Adipocyte (in vitro differentiated cells): ENCODE measurements around the gene UACA.

ENCODE experiments used
- DNase-seq: peaks from one replicate; pipeline ENCODE4 v3.0.0-alpha.2; 2015; ENCODE audit warnings: low read depth
- H3K27me3 ChIP-seq: replicated peaks from 2 replicates; pipeline ENCODE4 v1.7.0; 2013; ENCODE audit warnings: mild to moderate bottlenecking, low read length, moderate library complexity; ENCODE audit not compliant: control insufficient read depth, insufficient read depth
- H3K36me3 ChIP-seq: 2 replicates; pipeline ENCODE4 v1.7.0; 2013; ENCODE audit warnings: low read length, mild to moderate bottlenecking, moderate library complexity; ENCODE audit not compliant: control insufficient read depth, insufficient read depth, severe bottlenecking
- H3K4me1 ChIP-seq: 2 replicates; pipeline ENCODE4 v1.7.0; 2013; ENCODE audit warnings: mild to moderate bottlenecking, low read length, moderate library complexity; ENCODE audit not compliant: control insufficient read depth, insufficient read depth
- H3K4me3 ChIP-seq: 2 replicates; pipeline ENCODE4 v1.7.0; 2013; ENCODE audit warnings: mild to moderate bottlenecking, low read length, moderate library complexity
- H3K9ac ChIP-seq: 2 replicates; pipeline ENCODE4 v1.7.0; 2013; ENCODE audit warnings: mild to moderate bottlenecking, low read length, moderate library complexity
- H3K9me3 ChIP-seq: 2 replicates; pipeline ENCODE4 v1.7.0; 2013; ENCODE audit warnings: mild to moderate bottlenecking, low read length, moderate library complexity; ENCODE audit not compliant: control insufficient read depth

UACA gene

DNA sequence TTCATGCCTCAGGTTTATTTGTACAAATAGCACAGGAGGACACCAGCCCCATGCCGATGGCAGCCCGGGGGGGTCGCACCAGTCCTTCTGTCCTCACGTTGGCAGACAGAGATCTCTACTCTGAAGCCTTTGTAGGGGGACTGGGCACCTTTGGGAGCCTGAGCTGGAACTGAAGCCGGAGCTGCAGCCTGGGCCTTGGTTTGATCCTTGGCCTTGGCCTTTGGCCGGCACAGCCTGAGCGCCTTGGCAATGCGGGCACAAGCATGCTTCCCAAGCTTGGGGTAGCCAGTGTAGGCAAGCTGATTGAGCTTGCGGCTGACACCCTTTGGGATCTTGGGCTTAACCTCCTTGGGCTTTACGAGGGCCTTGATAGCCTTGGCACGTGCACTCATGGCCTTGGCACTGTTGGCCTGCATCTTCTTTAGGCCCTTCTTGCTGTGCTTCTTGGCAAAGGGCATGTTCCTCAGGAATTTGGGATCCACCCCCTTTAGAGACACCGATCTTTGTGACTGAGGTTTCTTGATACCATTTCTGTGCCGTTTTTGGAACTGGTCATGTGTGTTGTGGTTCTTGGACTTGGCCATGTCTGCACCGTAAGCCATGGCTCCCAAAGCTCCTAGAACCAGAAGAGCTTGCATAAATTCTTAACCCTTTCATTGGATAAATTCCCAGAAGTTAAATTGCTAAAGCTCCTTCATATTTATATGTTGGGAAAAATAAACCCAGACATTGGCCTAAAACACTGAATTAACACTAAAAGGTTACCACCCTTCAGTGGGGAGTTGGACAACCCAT is 33.4 kb upstream of the UACA start:
- H3K4me3 ChIP-seq = no peak overlapping the region
- no peak overlapping the region for H3K9ac ChIP-seq
- H3K4me1 ChIP-seq = peaks cover 66% of the 10 kb centered on the region
- DNase-seq = no peak
- no peaks in the 10 kb centered on the region for H3K9me3 ChIP-seq
- no peaks in the 10 kb centered on the region for H3K36me3 ChIP-seq
- H3K27me3 ChIP-seq = no peaks in the 10 kb centered on the region

DNA sequence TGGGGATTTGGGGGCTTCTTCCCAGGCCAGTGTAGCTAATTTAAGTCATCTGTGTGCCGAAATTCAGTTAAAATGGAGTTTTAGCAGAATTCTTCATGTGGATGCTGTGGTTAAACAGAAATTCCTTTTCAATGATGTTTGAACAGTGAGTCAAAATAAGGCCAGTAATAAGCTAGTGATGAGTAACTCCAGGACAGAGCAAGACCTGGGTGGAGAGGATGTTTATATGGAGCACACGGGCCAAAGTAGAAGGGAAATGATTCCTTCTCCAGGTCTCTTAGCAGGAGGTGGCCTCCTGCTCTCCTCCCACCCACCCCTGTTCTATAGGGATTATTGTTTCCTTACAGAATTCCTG is 31.9 kb upstream of the UACA start:
- Histone ChIP-seq H3K36me3 (no peaks in the 10 kb centered on the region), H3K4me3 (peak overlapping the region; percentile 61), H3K27me3 (no peaks in the 10 kb centered on the region), H3K9me3 (no peaks in the 10 kb centered on the region), H3K9ac (peak overlapping the region; percentile 83), H3K4me1 (peaks cover 58% of the 10 kb centered on the region)
- DNase-seq = peak; percentile 93

DNA sequence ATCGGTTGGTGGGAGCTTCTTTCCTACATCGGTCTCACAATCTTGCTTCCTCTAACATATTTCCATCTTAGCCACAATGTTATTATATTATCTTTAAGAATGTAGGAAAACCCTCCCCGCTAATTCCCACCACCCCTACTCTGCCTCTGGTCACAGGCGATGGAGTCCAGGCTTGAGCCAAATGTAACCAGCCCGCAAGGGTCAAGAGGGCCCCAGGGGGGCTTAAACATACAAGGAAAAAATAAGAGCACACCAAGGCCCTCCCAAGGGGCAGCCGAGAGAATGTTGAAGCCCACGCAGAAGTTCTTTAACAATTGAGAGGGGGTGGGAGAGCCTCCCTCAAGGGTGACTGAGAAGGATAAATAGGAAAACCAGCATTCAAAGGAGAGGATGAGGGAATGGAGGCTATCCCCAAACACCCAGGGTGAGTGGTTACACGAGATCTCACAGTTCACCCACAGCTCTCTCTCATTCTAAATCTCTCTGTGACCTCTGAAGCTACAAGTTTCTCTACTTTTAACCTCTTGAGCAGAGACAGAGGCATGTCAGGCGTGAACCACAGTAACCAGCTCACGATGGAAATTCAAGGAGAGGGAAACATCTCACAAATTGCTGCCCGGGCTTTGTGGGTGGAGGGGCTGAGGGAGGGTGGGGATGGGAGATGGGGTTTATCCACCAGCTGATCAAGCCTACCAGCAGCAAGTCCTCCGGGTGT is 31.4 kb upstream of the UACA start:
- no peaks in the 10 kb centered on the region for H3K9me3 ChIP-seq
- peak; percentile 63 for DNase-seq
- H3K36me3 ChIP-seq = no peaks in the 10 kb centered on the region
- peak overlapping the region; percentile 61 for H3K4me3 ChIP-seq
- H3K4me1 ChIP-seq = peaks cover 55% of the 10 kb centered on the region
- no peaks in the 10 kb centered on the region for H3K27me3 ChIP-seq
- H3K9ac ChIP-seq = peak overlapping the region; percentile 83

DNA sequence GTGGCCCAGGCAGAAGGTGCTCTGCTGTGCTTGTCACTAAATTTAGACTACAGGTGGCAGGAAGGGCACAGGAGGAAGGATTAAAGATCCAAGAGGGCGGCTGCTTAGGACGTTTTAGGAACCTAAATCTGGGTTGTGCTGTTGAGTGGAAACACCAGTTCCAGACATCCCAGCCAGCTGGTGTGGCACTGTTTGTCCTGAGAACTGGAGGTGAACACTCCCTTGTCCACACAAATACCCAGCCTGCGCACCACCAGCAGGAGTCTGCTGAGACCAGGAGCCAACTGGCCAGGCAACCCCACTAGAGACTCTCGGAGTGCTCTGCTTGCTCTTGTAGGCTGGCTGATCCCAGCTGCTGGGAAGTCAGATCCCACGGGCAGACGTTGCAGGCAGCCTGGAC is 30.3 kb upstream of the UACA start:
- no peak overlapping the region for H3K4me3 ChIP-seq
- H3K27me3 ChIP-seq = no peaks in the 10 kb centered on the region
- peak overlapping the region; percentile 83 for H3K9ac ChIP-seq
- no peaks in the 10 kb centered on the region for H3K9me3 ChIP-seq
- H3K36me3 ChIP-seq = no peaks in the 10 kb centered on the region
- H3K4me1 ChIP-seq = peaks cover 45% of the 10 kb centered on the region
- no peak for DNase-seq

DNA sequence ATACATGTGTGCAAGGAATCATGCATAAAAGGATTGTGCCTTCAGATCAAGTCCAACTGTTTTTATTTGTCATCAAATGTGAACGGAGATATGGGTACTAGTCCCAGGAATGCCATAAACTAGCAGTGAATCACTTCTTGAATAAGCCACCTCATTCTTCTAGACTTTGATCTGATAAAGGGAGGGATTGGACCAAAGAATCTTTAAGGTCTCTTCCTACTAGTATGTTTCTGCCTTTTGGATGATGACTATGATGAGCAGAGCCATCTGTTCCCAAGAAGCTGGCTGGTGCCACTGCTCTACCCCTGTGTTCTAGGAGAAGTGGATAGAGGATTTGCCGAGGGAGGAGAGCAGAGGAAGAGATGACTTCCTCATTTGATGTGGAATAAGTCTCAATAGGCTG is 28.8 kb upstream of the UACA start:
- Histone ChIP-seq H3K9me3 (no peaks in the 10 kb centered on the region), H3K9ac (no peak overlapping the region), H3K4me3 (no peak overlapping the region), H3K36me3 (no peaks in the 10 kb centered on the region), H3K4me1 (peaks cover 50% of the 10 kb centered on the region), H3K27me3 (no peaks in the 10 kb centered on the region)
- peak; percentile 73 for DNase-seq

DNA sequence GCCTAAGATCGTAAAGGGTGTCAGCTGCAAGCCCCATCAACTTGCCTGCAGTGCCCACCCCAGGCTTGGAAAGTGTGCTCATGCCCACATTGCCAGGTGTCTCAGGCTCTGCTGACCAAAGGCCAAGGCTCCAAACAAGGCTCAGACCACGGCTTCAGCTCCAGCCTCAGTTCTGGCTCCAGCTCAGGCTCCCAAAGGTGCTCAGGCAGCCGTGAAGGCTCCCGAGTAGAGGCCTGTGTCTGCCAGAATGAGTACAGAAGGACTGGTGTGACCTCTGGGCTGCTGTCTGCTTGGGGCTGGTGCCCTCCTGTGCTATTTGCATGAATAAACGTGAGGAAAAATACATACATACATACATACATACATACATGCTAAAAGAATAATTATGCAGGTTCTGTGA is 27.9 kb upstream of the UACA start:
- DNase-seq = no peak

DNA sequence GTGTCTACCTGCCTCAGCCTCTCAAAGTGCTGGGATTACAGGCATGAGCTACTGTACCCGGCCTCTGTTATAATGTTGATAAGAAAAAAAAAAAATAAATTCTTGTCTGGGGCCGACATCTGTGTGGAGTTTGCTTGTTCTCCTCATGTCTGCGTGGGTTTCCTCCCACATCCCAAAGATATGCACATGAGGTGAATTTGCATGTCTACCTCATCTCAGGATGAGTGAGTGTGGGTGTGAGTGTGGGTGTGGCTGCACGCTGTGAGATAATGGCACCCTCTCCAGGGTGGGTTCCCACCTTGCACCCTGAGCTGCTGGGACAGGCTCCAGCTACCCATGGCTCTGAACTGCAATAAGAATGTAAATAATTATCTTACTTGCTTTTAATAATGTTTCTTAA is 25.9 kb upstream of the UACA start:
- Histone ChIP-seq H3K36me3 (no peaks in the 10 kb centered on the region), H3K9ac (no peak overlapping the region), H3K27me3 (no peaks in the 10 kb centered on the region), H3K4me1 (peaks cover 30% of the 10 kb centered on the region), H3K4me3 (no peak overlapping the region), H3K9me3 (no peaks in the 10 kb centered on the region)
- no peak for DNase-seq

More for the DNA sequence above, 27.9 kb upstream of the UACA start:
- Histone ChIP-seq H3K4me1 (peaks cover 46% of the 10 kb centered on the region), H3K36me3 (no peaks in the 10 kb centered on the region), H3K27me3 (no peaks in the 10 kb centered on the region), H3K4me3 (no peak overlapping the region), H3K9me3 (no peaks in the 10 kb centered on the region), H3K9ac (no peak overlapping the region)

DNA sequence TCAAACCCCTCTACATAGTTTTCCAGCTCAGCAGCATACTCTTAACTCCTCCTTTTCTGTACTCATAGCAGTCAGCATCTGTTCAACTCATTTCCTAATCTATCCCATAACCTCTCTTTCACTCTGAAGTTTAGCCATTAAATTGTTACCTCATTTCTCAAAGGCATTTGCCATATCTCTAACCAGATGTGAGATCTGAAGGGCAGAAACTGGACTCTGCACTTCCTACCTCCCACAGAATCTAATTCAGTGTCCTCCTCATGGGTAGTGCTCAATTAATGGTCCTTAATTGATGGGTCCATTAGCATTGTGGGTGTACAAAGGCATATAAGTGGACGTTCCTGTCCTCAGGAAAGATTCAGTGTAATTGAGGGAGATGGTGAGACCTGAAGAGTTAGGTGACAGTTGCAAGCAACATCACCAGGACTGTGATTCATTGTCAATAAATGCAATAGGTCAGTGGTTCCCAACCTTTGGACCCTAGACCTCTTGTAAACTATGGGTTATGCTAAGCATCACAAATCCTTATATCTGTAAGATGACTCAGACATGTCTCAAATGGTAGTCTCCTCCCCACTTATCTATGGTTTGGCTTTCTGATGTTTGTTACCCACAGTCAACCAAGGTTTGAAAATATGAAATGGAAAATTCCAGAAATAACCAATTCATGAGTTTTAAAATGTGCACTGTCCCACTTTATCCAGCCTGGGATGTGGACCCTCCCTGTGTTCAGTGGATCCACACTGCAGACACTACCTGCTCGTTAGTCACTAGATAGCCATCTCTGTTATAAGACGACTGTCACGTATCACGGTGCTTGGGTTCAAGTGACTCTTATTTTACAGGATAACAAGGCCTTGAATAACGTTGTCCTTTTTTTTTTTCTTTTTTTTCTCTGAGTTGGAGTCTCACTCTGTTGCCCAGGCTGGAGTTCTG is 25.0 kb upstream of the UACA start:
- no peak overlapping the region for H3K9ac ChIP-seq
- no peaks in the 10 kb centered on the region for H3K27me3 ChIP-seq
- no peaks in the 10 kb centered on the region for H3K36me3 ChIP-seq
- peak; percentile 55 for DNase-seq
- H3K4me1 ChIP-seq = peaks cover 22% of the 10 kb centered on the region
- no peaks in the 10 kb centered on the region for H3K9me3 ChIP-seq
- no peak overlapping the region for H3K4me3 ChIP-seq

DNA sequence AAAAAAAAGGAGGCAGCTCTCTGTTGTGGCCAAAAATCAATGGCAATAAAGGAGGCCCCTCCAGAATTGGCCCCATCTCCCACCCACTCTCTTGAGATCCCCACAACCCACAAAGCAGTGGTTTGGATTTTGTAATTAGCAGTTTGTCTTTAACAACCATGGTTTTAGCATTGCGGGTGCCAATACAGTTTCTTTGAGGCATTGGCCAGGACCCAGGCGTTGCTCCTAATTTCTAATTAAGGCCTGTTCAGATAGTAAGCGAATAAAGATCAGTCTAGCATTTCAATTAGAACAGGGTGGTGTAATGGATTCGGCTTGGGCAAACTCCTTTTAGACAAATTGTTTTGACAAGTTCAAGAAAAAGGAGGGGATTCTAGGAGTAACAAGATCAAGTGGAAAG is 23.6 kb upstream of the UACA start:
- Histone ChIP-seq H3K36me3 (no peaks in the 10 kb centered on the region), H3K4me3 (no peak overlapping the region), H3K9ac (no peak overlapping the region), H3K9me3 (no peaks in the 10 kb centered on the region), H3K4me1 (peaks cover 14% of the 10 kb centered on the region), H3K27me3 (no peaks in the 10 kb centered on the region)
- no peak for DNase-seq

DNA sequence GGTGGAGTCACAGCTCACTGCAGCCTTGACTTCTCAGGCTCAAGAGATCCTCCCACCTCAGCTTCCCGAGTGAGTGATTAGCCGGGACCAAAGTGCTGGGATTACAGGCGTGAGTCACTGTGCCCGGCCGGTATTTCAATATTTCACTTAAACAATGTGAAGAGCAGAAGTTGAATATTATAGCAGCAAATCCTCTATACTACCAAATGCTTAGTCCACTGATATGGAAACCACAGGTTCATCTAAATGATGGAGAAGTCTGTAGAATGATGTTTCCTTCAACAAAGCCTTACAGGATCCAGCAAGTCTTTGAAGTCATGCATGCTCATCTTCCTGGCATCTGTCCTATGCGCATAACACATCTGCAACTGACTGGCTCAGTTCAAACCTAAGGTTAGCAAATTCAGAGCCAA is 20.3 kb upstream of the UACA start:
- no peaks in the 10 kb centered on the region for H3K36me3 ChIP-seq
- no peak overlapping the region for H3K4me3 ChIP-seq
- no peak overlapping the region for H3K9ac ChIP-seq
- H3K9me3 ChIP-seq = no peaks in the 10 kb centered on the region
- peak; percentile 77 for DNase-seq
- H3K4me1 ChIP-seq = peaks cover 14% of the 10 kb centered on the region
- no peaks in the 10 kb centered on the region for H3K27me3 ChIP-seq

DNA sequence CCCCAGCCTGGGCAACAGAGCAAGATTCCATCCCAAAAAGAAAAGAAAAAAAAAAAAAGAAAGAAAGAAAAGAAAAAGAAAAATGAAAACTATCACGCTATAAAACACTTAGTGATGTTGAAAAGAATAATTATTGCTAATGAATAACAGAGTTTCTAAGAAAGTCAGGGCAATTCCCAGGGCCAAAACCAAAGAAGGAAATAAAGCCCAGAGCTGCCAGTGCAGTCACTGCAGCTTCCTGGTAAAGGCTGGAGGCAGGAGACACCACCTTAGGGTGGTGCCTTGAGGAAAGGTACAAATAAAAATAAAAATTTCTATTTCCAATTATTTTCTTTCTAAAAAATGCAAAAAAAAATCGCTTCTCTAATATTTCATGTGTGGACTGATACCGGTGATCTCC is 19.7 kb upstream of the UACA start:
- Histone ChIP-seq H3K4me1 (peaks cover 14% of the 10 kb centered on the region), H3K36me3 (no peaks in the 10 kb centered on the region), H3K4me3 (no peak overlapping the region), H3K9ac (no peak overlapping the region), H3K27me3 (no peaks in the 10 kb centered on the region), H3K9me3 (no peaks in the 10 kb centered on the region)
- no peak for DNase-seq
